Ectodermal cell (in vitro differentiated cells): ENCODE data around the gene DNAJC12.

ENCODE experiments used
- H3K27ac ChIP-seq: 2 replicates; pipeline ENCODE4 v1.7.0; 2013; ENCODE audit warnings: mild to moderate bottlenecking, low read depth, low read length; ENCODE audit not compliant: insufficient read depth, poor library complexity, severe bottlenecking
- H3K27me3 ChIP-seq: 2 replicates; pipeline ENCODE4 v1.7.0; 2013; ENCODE audit warnings: mild to moderate bottlenecking, low read length; ENCODE audit not compliant: insufficient read depth, control insufficient read depth, poor library complexity, severe bottlenecking
- H3K36me3 ChIP-seq: one replicate; pipeline ENCODE4 v1.7.0; 2013; ENCODE audit warnings: low read length; ENCODE audit not compliant: control insufficient read depth, insufficient read depth
- H3K4me1 ChIP-seq: one replicate; pipeline ENCODE4 v1.7.0; 2013; ENCODE audit warnings: low read length; ENCODE audit not compliant: control insufficient read depth, insufficient read depth
- H3K4me3 ChIP-seq: 2 replicates; pipeline ENCODE4 v1.7.0; 2013; ENCODE audit warnings: low read depth, low read length, control low read depth; ENCODE audit not compliant: insufficient read depth
- H3K9me3 ChIP-seq: 2 replicates; pipeline ENCODE4 v1.7.0; 2013; ENCODE audit warnings: mild to moderate bottlenecking, low read length, moderate library complexity; ENCODE audit not compliant: control insufficient read depth
- WGBS, 2 experiments: methylation state at CpG; one replicate each; pipeline ENCODE4 v1.1.7; 2013; ENCODE audit warnings: missing lambda C conversion rate in 2 of 2; 5-methylcytosine and 5-hydroxymethylcytosine counted together

DNAJC12 gene

DNA sequence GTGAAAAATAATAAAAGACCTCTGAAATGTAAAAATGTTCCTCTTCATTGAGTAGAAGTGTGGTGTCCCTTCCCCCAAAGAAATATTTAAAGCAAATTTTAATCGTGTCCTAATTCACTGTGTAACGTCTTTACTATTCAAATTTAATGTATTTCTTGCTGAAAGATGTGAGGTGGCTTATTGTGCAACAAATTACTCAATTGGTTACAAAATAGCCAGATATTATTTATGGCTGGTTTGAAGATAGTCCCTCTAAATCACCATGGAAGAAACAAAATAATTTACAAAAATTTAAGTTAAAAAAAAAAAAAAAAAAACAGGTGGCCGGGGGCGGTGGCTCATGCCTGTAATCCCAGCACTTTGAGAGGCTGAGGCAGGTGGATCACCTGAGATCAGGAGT is 43.7 kb downstream of the DNAJC12 start:
- no peaks in the 10 kb centered on the region for H3K9me3 ChIP-seq

DNA sequence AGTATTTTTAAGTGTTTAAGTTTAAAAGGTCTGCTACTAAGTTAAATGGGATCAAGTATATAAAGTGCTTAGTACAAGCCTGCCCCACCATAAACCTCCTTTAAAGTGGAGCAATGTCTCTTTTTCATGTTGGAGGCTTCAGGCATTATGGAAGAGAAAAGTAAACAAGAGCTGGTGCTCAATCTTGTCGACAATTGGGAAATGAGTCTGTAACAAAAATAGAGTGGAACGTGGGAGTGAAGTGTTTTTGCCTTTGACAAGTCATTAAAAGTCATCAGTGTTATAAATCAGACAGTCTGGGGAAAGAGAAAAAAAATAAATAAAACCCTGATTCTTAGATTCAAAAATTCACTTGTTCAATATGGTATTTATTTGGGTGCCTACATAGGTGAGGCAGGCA is 44.7 kb downstream of the DNAJC12 start:
- no peaks in the 10 kb centered on the region for H3K9me3 ChIP-seq
- 82 to 95% methylated on average over 2 of the region's 2 CpGs for WGBS, 2 experiments
- H3K27me3 ChIP-seq: no peaks in the 10 kb centered on the region
- no peak overlapping the region for H3K4me3 ChIP-seq
- H3K4me1 ChIP-seq: no peaks in the 10 kb centered on the region
- H3K27ac ChIP-seq: no peak overlapping the region
- H3K36me3 ChIP-seq: no peaks in the 10 kb centered on the region

More for the DNA sequence above, 43.7 kb downstream of the DNAJC12 start:
- no peaks in the 10 kb centered on the region for H3K36me3 ChIP-seq
- no peak overlapping the region for H3K4me3 ChIP-seq
- H3K4me1 ChIP-seq: no peaks in the 10 kb centered on the region
- 91 to 94% methylated on average over 2 to 3 of the region's 4 CpGs for WGBS, 2 experiments
- H3K27ac ChIP-seq: no peak overlapping the region
- H3K27me3 ChIP-seq: no peaks in the 10 kb centered on the region

DNA sequence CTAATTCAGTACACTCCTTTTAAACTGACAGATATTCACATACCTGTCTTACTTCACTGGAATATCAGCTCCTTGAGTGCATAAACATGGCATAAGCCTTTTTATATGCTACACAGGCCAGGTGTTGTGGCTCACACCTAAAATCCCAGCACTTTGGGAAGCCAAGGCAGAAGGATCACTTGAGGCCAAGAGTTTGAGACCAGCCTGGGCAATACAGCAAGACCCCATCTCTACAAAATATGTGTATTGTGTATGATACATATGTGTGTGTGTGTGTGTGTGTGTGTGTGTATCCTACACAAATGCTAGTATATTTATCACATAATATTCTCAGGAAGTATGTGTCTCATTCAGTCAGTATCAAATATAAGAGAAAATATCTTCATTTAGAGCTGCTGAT is 45.3 kb downstream of the DNAJC12 start:
- Histone ChIP-seq H3K36me3 (no peaks in the 10 kb centered on the region), H3K27me3 (no peaks in the 10 kb centered on the region), H3K27ac (no peak overlapping the region), H3K4me1 (no peaks in the 10 kb centered on the region), H3K9me3 (no peaks in the 10 kb centered on the region), H3K4me3 (no peak overlapping the region)

DNA sequence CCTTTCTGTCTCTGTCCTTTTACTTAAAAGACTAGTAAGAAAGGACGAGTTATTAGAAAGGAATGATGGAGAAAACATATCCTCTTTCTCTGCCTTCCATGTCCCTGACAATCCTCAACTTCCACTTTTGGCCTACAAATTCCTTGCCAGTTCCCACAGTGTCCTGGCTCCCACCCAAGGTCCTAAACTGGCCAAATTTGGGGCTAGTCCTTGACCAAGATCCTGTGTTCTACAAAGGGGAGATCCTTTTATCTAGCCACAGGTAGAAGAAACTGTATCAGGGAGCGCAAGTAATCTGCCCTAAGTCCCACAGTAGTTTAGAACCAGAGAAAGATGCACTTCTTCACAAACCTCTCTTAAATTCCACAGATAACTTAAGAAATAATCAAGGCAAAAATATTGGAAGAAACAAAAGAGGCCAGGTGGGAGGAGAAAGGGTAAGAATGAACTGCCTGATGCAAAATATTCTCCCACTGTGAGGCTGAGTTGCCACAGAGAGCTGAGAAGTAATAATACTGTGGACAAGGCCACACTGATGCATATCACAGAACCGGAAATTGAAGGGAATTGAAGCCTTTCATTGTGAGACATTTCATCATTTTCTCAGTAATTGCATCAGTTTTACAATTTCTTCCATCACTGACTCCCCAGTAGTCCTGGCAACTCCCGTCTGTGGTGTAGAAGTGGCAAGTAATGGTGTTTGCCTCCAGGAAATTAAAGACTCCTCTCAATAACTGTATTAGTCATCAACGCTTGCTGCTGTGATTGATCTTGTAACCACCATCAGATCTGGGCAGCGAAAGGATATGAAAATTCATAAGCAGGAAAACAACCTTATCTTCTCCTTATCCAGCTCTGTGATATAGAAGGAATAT is 47.2 kb downstream of the DNAJC12 start:
- H3K27ac ChIP-seq: no peak overlapping the region
- WGBS, 2 experiments: 89 to 96% methylated on average over 6 of the region's 6 CpGs
- H3K4me3 ChIP-seq: no peak overlapping the region
- H3K9me3 ChIP-seq: no peaks in the 10 kb centered on the region
- no peaks in the 10 kb centered on the region for H3K36me3 ChIP-seq
- H3K27me3 ChIP-seq: no peaks in the 10 kb centered on the region
- H3K4me1 ChIP-seq: no peaks in the 10 kb centered on the region

DNA sequence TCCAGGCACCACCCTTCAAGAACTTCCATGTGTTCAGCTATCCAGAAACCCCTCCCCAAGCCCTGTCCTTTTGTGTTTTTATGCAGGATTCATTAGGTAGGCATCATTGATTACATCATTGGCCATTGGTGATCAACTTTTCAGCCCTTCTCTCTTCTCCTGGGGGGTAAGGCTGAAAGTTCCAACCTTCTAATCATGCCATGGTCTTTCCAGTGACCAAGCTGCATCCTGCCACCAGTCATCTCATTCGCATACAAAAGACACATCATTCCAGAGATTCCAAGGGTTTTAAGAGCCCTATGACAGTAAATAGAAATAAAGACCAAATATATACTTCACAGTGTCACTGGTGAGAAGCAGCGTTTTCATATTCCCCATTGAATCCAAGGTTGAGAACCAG is 48.2 kb downstream of the DNAJC12 start:
- 83 to 90% methylated on average over 2 of the region's 2 CpGs for WGBS, 2 experiments
- Histone ChIP-seq H3K4me1 (no peaks in the 10 kb centered on the region), H3K27me3 (no peaks in the 10 kb centered on the region), H3K27ac (no peak overlapping the region), H3K4me3 (no peak overlapping the region), H3K9me3 (no peaks in the 10 kb centered on the region), H3K36me3 (no peaks in the 10 kb centered on the region)

DNA sequence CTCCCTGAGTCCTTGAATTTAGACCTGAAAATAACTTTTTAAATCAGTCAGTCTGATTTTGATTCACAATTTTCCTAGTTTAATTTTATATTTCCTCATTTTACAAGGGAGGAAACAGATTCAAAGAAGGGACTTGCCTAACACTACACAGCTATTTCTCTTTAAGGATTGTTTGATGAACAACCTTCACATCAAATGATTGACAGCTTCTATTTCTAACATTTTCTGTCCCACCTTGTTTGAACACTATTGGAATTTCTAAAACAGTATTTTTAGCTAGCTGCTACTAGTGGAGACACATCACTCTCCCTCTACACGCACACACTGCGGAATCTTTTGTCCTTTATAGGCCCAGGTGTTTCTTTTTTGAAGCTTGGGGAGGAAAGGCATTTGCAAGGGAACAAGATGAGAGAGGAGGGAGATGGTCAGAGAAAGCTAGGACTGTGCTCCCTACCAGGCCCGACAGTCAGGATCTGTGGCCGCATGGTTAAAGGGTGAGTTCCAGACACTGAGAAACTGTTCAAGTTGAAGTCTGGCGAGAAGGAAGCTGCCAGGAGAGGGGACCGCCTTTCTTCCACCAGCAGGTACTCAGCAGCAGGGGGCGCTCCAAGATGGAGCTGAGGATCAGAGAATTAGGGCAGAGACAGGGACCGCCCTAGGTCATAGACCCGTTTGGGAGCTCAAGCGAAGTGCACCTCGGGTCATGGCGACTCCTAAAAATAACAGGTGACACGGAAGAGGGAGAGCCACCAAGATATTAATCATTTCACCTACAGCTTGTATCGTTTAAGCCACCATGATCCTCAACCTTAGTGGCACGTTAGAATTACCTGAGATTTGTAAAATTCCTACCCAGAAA is 49.7 kb downstream of the DNAJC12 start:
- H3K9me3 ChIP-seq: no peaks in the 10 kb centered on the region
- H3K27me3 ChIP-seq: no peaks in the 10 kb centered on the region
- no peak overlapping the region for H3K4me3 ChIP-seq
- no peaks in the 10 kb centered on the region for H3K4me1 ChIP-seq
- WGBS, 2 experiments: 43 to 44% methylated on average over 15 of the region's 15 CpGs
- H3K36me3 ChIP-seq: no peaks in the 10 kb centered on the region
- no peak overlapping the region for H3K27ac ChIP-seq

DNA sequence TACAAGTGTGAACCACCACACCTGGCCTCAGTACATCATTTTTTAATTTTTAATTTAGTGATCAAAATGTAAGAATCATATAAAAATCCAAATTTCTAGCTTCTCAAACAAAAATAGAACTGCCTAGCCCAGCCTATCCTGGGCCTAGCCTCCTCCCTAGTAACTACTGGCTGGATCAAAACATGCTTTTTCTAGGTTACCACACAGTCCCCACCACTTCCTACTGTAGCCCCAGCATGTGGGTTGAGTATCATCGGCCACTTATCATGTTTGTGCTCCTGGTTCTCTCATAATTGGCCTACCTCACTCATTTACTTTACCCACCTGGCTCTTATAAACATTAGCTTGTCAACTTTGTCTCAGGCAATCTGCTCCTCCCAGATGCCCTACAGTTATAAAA is 52.9 kb downstream of the DNAJC12 start:
- Histone ChIP-seq H3K27me3 (no peaks in the 10 kb centered on the region), H3K4me3 (no peak overlapping the region), H3K27ac (no peak overlapping the region), H3K36me3 (no peaks in the 10 kb centered on the region), H3K9me3 (no peaks in the 10 kb centered on the region), H3K4me1 (no peaks in the 10 kb centered on the region)
- WGBS, 2 experiments: 89 to 92% methylated on average over 1 of the region's 1 CpG

DNA sequence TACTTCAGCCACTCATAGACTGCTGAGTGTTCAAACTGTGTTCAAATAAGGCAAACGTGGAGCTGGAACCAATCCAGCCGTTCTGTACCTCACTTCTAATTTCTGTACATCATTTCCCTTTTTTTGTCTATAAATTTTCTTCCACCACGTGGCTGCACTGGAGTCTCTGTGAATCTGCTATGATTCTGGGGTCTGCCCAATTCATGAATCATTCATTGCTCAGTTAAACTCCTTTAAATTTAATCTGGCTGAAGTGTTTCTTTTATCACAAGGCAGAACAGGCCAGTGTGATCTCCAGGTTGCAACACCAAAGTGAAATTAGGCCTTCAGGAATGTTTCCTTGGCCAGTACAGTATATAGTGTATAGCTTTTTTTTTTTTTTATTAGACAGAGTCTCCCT is 53.5 kb downstream of the DNAJC12 start:
- H3K4me1 ChIP-seq: no peaks in the 10 kb centered on the region
- 85 to 89% methylated on average over 3 of the region's 3 CpGs for whole genome bisulfite sequencing, 2 experiments
- no peaks in the 10 kb centered on the region for H3K36me3 ChIP-seq
- no peaks in the 10 kb centered on the region for H3K9me3 ChIP-seq
- no peak overlapping the region for H3K27ac ChIP-seq
- no peaks in the 10 kb centered on the region for H3K27me3 ChIP-seq
- H3K4me3 ChIP-seq: no peak overlapping the region

DNA sequence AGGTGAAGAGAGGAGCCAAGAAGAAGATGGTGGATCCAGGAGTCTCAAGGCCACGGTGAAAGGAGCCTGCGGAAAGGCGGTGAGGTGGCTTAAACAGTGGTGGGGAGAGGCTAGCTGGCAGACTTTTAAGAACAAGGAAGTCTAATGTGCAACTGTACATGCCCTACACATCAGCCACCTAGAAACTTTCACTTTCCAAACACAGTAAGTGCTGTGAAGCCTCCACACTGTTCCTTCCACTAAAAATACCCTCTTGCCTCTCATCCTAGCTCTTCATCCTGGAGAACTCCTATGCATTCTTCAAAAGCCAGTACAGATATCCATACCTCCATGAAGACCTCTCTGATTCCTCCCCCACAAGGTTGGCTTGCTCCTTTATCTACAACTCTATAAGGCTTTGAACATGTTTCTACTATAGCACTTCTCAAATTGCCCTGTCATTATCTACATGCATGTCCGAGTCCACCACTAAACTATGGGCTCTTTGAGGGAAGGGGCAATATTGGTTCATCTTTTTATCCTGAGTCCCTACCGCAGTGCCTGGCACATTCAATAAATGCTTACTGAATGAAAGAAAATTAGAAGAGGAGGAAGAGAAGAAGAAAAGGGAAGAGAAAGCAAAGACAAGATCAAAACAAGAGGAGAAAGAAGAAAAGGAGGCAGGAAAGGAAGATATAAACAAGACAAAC is 54.2 kb downstream of the DNAJC12 start:
- Histone ChIP-seq H3K4me3 (no peak overlapping the region), H3K4me1 (no peaks in the 10 kb centered on the region), H3K36me3 (no peaks in the 10 kb centered on the region), H3K9me3 (no peaks in the 10 kb centered on the region), H3K27me3 (no peaks in the 10 kb centered on the region), H3K27ac (no peak overlapping the region)
- 96 to 97% methylated on average over 5 of the region's 5 CpGs for WGBS, 2 experiments

DNA sequence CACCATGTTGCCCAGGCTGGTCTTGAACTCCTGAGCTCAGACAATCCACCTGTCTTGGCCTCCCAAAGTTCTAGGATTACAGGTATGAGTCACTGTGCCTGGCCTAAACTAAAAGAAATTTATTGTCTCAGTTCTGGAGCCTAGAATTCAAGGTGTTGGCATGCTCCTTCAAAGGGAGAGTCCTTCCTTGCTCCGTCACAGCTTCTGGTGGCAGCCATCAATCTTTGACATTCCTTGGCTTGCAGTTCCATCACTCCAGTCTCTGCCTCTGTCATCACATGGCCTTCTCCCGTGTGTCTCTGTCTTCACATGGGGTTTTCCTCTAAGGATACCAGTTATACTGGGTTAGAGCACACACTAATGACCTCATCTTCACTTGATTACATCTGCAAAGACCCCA is 55.5 kb downstream of the DNAJC12 start:
- no peak overlapping the region for H3K27ac ChIP-seq
- no peaks in the 10 kb centered on the region for H3K4me1 ChIP-seq
- no peak overlapping the region for H3K4me3 ChIP-seq
- no peaks in the 10 kb centered on the region for H3K36me3 ChIP-seq
- no peaks in the 10 kb centered on the region for H3K9me3 ChIP-seq
- H3K27me3 ChIP-seq: no peaks in the 10 kb centered on the region
- 86 to 96% methylated on average over 2 of the region's 2 CpGs for WGBS, 2 experiments
